K562 (cell line): Measurements from ENCODE around the gene RBM27. TPM values are rescaled to one million over a fixed set of nuclear protein-coding genes. Genes with fewer than 3 reads are reported as not detected.

Experiments used
- CAMTA2 ChIP-seq: fragments of 250-450 bp; sonication (Bioruptor Pico); conservative IDR thresholded peaks from 2 replicates; pipeline ENCODE4 v1.5.1; 2022
- ELF1 ChIP-seq: fragments of 200-800 bp; sonication (Bioruptor generic); IDR thresholded peaks from 2 replicates; pipeline ENCODE4 v1.6.1; 2016; ENCODE audit warnings: missing genetic modification characterization, missing compliant biosample characterization
- FOXJ3 ChIP-seq: sonication (generic); formaldehyde crosslinking; IDR thresholded peaks from 2 replicates; pipeline ENCODE4 v1.4.0; 2020; ENCODE audit warnings: mild to moderate bottlenecking, missing genetic modification reagents
- NONO ChIP-seq, 2 experiments: fragments of 200-400 bp in 1 of 2; fragments of 450-650 bp in 1 of 2; formaldehyde crosslinking in 1 of 2; IDR thresholded peaks; 2 replicates each; pipeline ENCODE4 v1.6.1; 2017; ENCODE audit warnings: low read depth in 2 of 2, mild to moderate bottlenecking in 2 of 2, moderate library complexity in 2 of 2, low read length in 1 of 2
- NR0B1 ChIP-seq: fragments of 450-650 bp; IDR thresholded peaks from one replicate; pipeline ENCODE4 v1.6.1; 2018; ENCODE audit warnings: mild to moderate bottlenecking, moderate library complexity; ENCODE audit not compliant: partially characterized antibody
- RBM14 ChIP-seq: fragments of 200-400 bp; formaldehyde crosslinking; IDR thresholded peaks from 2 replicates; pipeline ENCODE4 v1.6.1; 2018; ENCODE audit warnings: low read depth, mild to moderate bottlenecking, low read length, moderate library complexity, borderline replicate concordance; ENCODE audit not compliant: insufficient read depth
- RBM39 ChIP-seq: fragments of 200-400 bp; formaldehyde crosslinking; optimal IDR thresholded peaks from 2 replicates; pipeline ENCODE3; 2018; ENCODE audit warnings: low read depth, low read length
- ZNF197 ChIP-seq: fragments of 200-800 bp; sonication (Bioruptor generic); IDR thresholded peaks from 2 replicates; pipeline ENCODE4 v1.6.1; 2016; ENCODE audit warnings: low read depth, missing genetic modification characterization, missing compliant biosample characterization
- ZNF316 ChIP-seq: fragments of 450-650 bp; IDR thresholded peaks from 2 replicates; pipeline ENCODE4 v1.6.1; 2016
- ZNF318 ChIP-seq, 2 experiments: fragments of 450-650 bp; IDR thresholded peaks; 2 replicates each; pipeline ENCODE4 v1.6.1; 2016; ENCODE audit warnings: mild to moderate bottlenecking in 2 of 2, borderline replicate concordance in 1 of 2, low read depth in 1 of 2, moderate library complexity in 1 of 2
- ZNF41 ChIP-seq: fragments of 250-450 bp; sonication (Bioruptor Pico); conservative IDR thresholded peaks from 2 replicates; pipeline ENCODE4 v1.4.0; 2020; ENCODE audit warnings: mild to moderate bottlenecking
- ZNF445 ChIP-seq: fragments of 250-450 bp; sonication (Bioruptor Pico); IDR thresholded peaks from 2 replicates; pipeline ENCODE4 v1.4.0; 2020; ENCODE audit warnings: low read depth, mild to moderate bottlenecking, moderate library complexity
- ZNF764 ChIP-seq: fragments of 250-450 bp; sonication (Bioruptor Pico); IDR thresholded peaks from 2 replicates; pipeline ENCODE4 v1.4.0; 2020; ENCODE audit warnings: low read depth, mild to moderate bottlenecking, moderate library complexity
- polyA plus RNA-seq, 8 experiments: library from polyadenylated mRNA; depleted of rRNA in 4 of 8; stranded (reverse) in 5 of 8; unstranded in 3 of 8; fragments of >200 nt; fragmentation: Nextera tagmentation in 2 of 8; fragmentation: Illumina TruSeq in 1 of 8; extraction: Ambion mirVana in 2 of 8; extraction: Trizol in 1 of 8; gene quantifications; 2 replicates each; pipeline versions ENCODE4 v1.2.1 to v1.2.3, GENCODE V29; 2011 to 2014; ENCODE audit warnings: inconsistent platforms in 1 of 8, missing spikeins in 1 of 8
- total RNA-seq, 7 experiments: library from RNA; depleted of rRNA in 6 of 7; stranded (reverse); fragments of >200 nt in 6 of 7; fragmentation: Illumina TruSeq in 2 of 7; extraction: Trizol in 2 of 7; gene quantifications; 2 replicates each; pipeline versions ENCODE4 v1.2.1 to v1.2.3, GENCODE V29; 2011 to 2021; ENCODE audit warnings: low replicate concordance in 1 of 7
- TF ChIP-seq, protein P1 (sequence below): fragments of 250-450 bp; sonication (Bioruptor Pico); IDR thresholded peaks from 2 replicates; pipeline ENCODE4 v1.5.0; 2021
- TF ChIP-seq, protein P2 (sequence below): fragments of 450-650 bp; formaldehyde crosslinking; IDR thresholded peaks from 2 replicates; pipeline ENCODE4 v1.4.0; 2020; ENCODE audit warnings: mild to moderate bottlenecking

RBM27 gene
- total and polyA plus RNA-seq, 9 of the 15 experiments (the other 6 are each of a cell fraction or from before 2014, with no cell fraction given): 5.3 to 45.4 (median 29.1) TPM

DNA sequence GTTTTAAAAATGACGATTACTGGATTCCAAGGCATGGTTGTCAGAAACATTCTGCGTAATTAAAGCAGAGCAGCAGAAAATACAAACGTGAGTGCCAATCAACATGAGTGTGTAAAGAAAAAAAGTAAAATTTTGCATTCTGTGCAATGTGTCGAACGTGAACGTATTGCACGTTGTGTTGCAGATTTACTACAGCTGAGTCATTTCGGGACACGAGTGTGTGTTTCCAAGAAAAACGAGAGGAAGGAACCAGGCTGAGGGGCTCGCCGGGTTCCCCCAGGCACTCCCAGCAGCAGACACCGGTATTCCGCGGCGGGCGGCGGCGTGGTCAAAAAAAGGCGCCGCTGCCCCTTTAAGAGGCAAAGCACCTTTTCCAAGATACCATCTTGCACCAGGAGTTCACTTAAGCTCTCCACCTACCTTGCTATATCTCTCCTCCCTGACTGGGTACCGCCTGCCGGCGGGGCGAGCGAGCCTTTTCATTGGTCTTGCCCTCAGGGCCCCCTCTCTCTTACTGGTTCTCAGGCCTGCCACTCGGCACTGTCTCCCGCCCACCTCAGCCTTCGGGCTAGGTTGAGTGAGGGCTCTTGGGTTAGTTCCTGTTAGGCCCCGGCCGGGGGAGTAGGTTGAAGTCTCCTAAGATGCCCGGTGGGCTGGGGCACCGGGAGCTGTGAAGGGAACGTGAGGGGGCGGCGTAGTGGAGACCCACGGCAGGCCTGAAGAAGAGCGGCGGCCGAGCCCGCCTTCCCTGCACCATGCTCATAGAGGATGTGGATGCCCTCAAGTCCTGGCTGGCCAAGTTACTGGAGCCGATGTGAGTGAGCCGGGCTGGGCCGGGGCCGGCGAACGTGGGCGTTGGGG is at the start of gene RBM27 (continued):
- TF ChIP-seq, protein P1, sequence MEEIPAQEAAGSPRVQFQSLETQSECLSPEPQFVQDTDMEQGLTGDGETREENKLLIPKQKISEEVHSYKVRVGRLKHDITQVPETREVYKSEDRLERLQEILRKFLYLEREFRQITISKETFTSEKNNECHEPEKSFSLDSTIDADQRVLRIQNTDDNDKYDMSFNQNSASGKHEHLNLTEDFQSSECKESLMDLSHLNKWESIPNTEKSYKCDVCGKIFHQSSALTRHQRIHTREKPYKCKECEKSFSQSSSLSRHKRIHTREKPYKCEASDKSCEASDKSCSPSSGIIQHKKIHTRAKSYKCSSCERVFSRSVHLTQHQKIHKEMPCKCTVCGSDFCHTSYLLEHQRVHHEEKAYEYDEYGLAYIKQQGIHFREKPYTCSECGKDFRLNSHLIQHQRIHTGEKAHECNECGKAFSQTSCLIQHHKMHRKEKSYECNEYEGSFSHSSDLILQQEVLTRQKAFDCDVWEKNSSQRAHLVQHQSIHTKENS (CRISPR knock-in tag): no peak
- TF ChIP-seq RBM39 (no peak), ZNF41 (CRISPR knock-in tag) (no peak), ELF1 (tag) (peak; percentile 83), FOXJ3 (CRISPR knock-in tag) (no peak), NONO (IDR thresholded peaks at IDR 0.05; ENCODE audit: low read depth in 2 of 2, low read length in 1 of 2) (0 out of 4 replicates have a peak, but pooled peaks of 1 of the 2 experiments have one; percentile 14), NR0B1 (no peak), ZNF197 (CRISPR knock-in tag) (0 out of 2 replicates have a peak, but pooled peaks have one; percentile 28), RBM14 (no peak), ZNF318 (IDR thresholded peaks at IDR 0.05; ENCODE audit: borderline replicate concordance in 1 of 2, low read depth in 1 of 2) (no peak), ZNF445 (CRISPR knock-in tag) (no peak), ZNF316 (peak; percentile 84), CAMTA2 (CRISPR knock-in tag) (no peak), ZNF764 (CRISPR knock-in tag) (no peak)
- TF ChIP-seq, protein P2, sequence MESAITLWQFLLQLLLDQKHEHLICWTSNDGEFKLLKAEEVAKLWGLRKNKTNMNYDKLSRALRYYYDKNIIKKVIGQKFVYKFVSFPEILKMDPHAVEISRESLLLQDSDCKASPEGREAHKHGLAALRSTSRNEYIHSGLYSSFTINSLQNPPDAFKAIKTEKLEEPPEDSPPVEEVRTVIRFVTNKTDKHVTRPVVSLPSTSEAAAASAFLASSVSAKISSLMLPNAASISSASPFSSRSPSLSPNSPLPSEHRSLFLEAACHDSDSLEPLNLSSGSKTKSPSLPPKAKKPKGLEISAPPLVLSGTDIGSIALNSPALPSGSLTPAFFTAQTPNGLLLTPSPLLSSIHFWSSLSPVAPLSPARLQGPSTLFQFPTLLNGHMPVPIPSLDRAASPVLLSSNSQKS (CRISPR knock-in tag): no peak
